NCI-H2196 (cell line): ENCODE data around the gene SREBF2.
A peak's percentile ranks its signal among the peaks of the same experiment; 100 is the strongest.

ENCODE experiments used
- DNase-seq: peaks from one replicate; lab custom pipeline; 2025; ENCODE audit not compliant: unreplicated experiment; lab: John Stamatoyannopoulos, UW

SREBF2 gene

GRCh38 chr22:41875531-41876270 is 42.8 kb downstream of the SREBF2 start:
- DNase-seq = no peak

- DNase-seq = no peak
These were observed 43.4 kb downstream of the SREBF2 start for GRCh38 chr22:41876275-41876674.

DNA sequence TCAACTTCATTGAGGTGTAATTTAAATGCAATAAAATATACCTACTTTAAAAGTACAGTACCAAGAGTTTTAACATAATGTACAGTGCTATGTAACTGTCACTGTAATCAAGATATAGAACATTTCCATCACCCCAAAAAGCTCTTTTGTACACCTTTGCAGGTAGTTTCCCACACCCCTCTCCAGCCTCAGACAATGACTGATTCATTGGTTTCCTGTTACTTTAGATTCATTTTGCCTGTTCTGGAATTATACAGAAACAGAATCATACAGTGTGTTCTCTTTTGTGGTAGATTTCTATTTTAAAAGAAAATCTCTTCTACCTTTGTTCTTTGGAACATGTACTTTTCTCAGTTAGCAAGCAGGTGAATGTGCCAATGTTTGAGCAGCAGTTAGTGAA is 43.8 kb downstream of the SREBF2 start:
- no peak for DNase-seq

- DNase-seq = no peak
These were observed 47.7 kb downstream of the SREBF2 start for GRCh38 chr22:41880653-41881052.

DNA sequence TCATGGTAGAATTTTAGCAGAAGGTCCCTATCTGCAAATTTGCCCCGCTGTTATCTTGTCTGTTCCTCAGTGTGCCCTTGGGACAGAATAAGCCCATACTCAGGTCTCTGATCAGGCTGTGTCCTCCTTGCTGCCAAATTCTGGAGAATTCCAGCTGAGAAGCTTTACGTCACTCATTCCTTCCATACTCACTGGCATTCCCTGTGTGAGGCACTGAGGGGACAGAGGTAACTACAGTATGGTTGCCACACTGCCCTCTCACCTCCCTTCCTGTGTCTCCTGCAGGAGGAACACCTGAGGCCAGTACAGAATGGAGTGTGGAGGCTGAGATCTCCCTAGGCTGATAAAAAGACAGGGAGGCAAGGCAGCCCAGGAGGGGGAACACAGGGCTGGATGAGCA is 50.5 kb downstream of the SREBF2 start:
- no peak for DNase-seq

GRCh38 chr22:41885116-41885515 is 52.2 kb downstream of the SREBF2 start:
- DNase-seq = no peak

GRCh38 chr22:41885516-41885915 is 52.6 kb downstream of the SREBF2 start:
- DNase-seq = no peak

DNA sequence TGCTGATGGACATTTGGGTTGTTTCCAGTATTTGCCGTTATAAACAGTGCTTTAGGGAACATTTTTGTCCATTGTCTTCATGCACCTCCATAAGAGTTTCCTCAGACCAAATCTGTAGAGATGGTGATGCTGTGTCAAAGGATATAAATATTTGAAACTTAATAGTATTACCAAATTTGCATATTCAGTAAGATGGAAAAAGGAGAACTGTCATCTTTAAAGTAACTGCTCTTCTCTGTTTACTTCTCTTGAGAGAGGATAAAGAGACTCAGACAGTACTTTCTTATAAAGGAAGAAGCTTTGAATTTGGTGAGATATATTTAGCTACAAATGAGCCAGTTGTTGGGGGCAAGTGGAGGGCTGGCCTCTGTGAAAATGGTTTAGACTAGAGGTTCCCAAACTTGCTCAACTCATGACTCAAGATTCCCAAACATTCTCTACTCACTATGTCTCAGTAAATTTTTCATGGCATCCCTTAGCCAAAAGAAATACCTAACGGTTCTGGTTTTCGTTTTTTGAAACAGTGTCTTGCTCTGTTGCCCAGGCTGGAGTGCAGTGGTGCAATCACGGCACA is 55.8 kb downstream of the SREBF2 start:
- DNase-seq = no peak

- no peak for DNase-seq
These were observed 58.5 kb downstream of the SREBF2 start for GRCh38 chr22:41891407-41891806.

GRCh38 chr22:41892721-41893120 is 59.8 kb downstream of the SREBF2 start:
- DNase-seq = no peak

DNA sequence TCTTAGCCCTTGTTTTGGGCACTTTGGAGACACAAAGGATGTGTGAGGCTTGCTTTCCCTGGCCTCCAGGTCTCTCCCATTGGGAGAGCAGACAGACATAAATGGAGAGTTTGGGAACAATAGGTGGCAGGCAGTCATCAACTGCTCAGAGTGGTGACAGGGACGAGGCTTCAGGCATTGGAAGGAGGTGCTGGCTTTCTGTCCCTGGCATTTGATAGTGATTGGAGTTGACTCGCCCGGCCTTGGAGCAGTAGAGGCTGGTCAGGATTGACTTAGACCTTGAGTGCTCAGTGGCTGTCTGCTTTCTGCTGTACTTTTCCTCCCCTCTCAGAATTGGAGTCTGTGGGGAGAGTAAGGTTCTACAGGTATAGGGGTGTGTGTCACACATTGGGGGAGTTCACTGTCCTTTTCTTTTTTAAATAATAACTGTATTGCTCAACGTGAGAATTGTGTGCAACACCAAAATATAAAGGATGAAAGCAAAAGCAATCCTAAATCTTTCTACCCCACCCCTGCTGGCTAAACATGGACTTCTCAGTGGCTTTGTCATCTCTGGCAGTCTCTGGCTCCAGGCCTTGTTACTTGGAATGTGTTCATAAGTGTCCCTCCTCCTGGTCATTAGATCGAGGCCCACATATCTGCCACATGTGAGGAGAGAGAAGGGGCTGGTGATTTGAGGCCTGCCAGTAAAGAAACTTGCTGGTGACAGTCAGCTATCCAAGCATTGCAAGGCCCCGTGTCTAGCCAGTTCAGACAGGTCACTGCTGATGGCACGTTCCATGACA is 60.9 kb downstream of the SREBF2 start:
- no peak for DNase-seq

DNA sequence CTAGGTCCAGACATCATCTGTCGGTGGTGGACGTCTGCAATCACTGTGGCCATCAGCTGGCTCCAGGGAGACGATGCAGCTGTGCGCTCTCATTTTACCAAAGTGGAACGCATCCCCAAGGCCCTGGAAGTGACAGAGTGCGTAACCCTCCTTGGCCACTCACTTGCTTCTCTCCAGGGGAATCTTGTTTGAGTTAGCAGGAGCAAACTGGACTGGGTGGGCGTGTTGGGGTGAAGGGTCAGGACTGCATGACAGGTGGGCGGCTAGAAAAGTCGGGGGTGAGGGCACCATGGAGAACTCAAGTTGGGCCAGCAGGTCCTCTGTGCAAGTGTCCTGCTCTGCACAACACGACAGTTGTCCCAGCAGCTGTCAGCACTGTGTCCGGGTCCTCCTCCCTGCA is 65.7 kb downstream of the SREBF2 start:
- no peak for DNase-seq

DNA sequence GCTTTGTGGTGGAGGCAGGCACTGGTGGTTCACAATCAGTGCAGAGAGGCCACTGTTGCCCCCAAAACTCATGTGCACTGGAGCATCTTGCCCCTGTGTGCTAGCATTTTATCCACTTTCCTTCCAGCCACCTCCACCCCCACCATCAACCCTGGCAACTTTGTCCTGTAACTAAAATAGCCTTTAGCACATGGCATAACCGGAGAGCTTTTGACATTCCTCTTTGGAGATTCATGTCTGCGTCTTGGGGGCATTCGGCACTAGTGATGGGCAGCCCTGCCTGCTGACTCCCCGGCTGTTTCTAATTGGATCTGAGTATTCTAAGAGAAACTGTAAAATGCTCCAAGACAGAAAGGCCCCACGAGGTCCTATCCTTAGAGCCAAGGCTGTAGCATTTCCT is 66.2 kb downstream of the SREBF2 start:
- no peak for DNase-seq

DNA sequence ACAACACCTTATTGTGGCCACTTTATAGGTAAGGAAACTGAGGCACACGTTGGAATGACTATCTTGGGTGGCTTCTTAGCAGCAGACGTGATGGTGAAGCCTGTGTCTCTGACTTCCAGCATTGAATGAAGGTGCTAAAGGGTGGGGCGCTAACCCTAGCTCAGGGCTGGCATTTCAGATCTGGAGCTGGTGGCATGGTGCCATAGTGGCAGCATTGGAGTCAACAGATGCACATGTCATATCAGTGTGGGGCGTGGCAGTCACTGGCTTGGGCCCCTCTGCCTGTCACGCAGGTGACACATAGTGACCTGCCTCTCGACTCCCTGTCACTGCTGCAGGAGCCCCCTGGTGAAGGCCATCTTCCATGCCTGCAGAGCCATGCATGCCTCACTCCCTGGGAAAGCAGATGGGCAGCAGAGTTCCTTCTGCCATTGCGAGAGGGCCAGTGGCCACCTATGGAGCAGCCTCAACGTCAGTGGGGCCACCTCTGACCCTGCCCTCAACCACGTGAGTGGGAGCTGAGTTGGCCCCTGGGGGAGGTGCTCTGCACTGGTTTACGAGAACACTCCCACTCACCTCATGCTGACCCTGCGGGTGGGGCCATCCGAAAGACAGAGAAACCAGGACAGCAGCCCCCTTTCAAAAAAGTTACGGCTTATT is 67.2 kb downstream of the SREBF2 start:
- no peak for DNase-seq

DNA sequence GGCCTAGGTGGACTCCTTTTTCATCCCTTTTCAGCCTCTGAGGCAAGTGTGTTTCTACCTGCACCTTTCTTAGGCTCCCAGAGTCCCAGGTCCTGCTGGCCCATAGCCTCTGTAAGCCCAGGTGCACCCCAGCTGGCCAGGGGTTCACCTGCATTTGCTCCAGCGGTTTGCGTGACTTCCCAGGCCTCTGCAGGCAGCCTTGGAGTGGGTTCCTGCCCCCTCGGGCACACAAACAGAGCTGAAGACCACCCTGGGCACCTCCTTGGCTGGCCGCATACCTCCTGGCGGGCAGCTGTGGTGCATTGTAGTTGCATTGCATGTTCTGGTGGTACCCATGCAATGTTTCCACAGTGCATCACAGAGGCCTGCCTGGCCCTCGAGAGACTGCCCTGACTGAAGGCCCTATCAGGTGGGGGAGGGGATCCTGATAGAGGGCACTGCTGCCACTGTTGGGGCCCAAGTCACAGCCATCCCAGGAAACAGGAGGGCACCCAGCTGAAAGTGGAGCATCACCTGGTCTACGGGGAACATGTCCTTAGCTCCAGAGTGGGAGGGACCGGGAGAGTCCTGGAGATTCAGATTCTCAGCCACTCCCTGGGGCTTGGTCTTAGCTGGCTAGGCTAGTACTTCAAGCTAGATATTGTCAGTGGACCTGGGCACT is 67.9 kb downstream of the SREBF2 start:
- DNase-seq = no peak

DNA sequence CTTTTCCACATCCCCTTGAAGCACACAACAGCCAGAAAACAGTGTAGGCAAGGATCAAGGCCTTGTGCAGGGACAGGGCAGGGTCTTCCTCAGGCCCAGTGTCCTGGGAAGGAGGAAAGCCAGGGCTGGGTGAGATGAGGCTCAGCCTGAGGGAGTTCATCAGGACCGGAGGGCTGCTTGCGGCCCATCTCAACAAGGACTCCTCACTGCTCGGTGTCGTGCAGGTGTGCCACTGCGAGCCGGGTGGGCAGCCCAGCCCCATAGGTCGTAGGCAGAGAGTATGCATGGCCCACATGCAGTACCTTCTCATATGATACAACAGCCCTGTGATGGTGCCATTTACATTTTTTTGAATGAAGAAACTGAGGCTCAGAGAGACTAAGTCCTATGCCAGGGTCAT is 69.1 kb downstream of the SREBF2 start:
- DNase-seq = no peak

GRCh38 chr22:41902932-41903421 is 70.1 kb downstream of the SREBF2 start:
- peak; percentile 96 for DNase-seq

- DNase-seq = no peak
These were observed 71.8 kb downstream of the SREBF2 start for GRCh38 chr22:41904450-41905410.

DNA sequence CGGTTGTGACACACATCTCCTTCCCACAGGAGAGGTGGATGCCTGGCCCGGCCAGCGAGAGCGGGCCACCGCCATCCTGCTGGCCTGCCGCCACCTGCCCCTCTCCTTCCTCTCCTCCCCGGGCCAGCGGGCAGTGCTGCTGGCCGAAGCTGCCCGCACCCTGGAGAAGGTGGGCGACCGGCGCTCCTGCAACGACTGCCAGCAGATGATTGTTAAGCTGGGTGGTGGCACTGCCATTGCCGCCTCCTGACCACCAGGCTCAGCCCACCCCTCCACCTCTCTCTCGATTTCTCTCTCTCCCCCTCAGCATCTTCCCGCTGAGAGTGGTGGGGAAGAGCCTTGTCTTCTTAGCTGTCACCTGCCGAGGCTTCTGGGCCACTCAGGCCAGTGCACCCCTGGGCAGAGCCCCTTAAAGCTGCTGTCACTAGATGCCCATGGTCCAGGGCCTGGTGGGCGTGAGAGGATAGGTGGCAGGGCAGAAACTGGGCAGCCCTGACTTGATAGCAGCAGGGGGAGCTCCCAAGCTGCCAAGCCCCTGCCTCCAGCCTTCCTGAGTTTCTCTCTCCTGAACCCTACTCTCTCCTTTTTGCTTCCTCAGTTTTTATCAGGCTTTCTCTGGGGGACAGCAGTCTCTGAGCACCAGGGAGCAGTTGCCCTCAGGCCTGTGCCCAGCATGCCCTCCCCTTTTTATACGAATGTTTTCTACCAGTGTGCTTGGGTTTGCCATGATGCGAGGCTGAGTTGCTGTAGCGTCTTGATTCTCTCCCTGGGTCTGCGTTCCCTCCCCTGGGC is 72.7 kb downstream of the SREBF2 start:
- DNase-seq = no peak
